AG04450 (cell line): Measurements from ENCODE around the gene SLC25A47. TPM values are rescaled to one million over a fixed set of nuclear protein-coding genes. Genes with fewer than 3 reads are reported as not detected.
"Not testable (repeated sequence)": the region's sequence is repeated elsewhere in the genome, so short reads cannot be mapped to it uniquely, and the experiment has no call there.

Experiments
- CTCF ChIA-PET: fragments of 300-600, 350-600 bp; formaldehyde crosslinking; extraction: SDS; loops from one replicate; lab custom pipeline; 2022; ENCODE audit warnings: antibody characterized with exemption, inconsistent platforms; lab: Charles Lee
- POLR2A ChIA-PET: fragments of 350-600 bp; formaldehyde crosslinking; extraction: SDS; loops from one replicate; lab custom pipeline; 2021; ENCODE audit warnings: antibody characterized with exemption, inconsistent platforms; lab: Yijun Ruan, JAX
- DNase-seq: peaks from one replicate; pipeline ENCODE4 v3.0.0-alpha.2; 2011; ENCODE audit warnings: low read depth, low spot score
- H3K27ac ChIP-seq: one replicate; pipeline ENCODE4 v1.5.1; 2012; ENCODE audit warnings: low read depth, low read length, control low read depth
- H3K27me3 ChIP-seq: one replicate; pipeline ENCODE4 v1.6.0; 2012; ENCODE audit warnings: low read length; ENCODE audit not compliant: control insufficient read depth, insufficient read depth
- H3K4me3 ChIP-seq: 2 replicates; pipeline ENCODE4 v1.5.1; 2011; ENCODE audit warnings: mild to moderate bottlenecking, low read depth, low read length, control low read depth
- H3K9me3 ChIP-seq: 2 replicates; pipeline ENCODE4 v1.5.1; 2012; ENCODE audit warnings: low read length; ENCODE audit not compliant: control insufficient read depth, insufficient read depth
- polyA plus RNA-seq: library from polyadenylated mRNA; depleted of rRNA; stranded (reverse); fragments of >200 nt; gene quantifications from 2 replicates; pipeline ENCODE4 v1.2.3, GENCODE V29; 2011
- TF ChIP-seq, protein P1 (sequence below): IDR thresholded peaks from 2 replicates; pipeline ENCODE4 v1.5.1; 2011; ENCODE audit warnings: low read depth, low read length, control low read depth, inconsistent platforms

SLC25A47 gene
- polyA plus RNA-seq, 1 experiment: not detected

DNA sequence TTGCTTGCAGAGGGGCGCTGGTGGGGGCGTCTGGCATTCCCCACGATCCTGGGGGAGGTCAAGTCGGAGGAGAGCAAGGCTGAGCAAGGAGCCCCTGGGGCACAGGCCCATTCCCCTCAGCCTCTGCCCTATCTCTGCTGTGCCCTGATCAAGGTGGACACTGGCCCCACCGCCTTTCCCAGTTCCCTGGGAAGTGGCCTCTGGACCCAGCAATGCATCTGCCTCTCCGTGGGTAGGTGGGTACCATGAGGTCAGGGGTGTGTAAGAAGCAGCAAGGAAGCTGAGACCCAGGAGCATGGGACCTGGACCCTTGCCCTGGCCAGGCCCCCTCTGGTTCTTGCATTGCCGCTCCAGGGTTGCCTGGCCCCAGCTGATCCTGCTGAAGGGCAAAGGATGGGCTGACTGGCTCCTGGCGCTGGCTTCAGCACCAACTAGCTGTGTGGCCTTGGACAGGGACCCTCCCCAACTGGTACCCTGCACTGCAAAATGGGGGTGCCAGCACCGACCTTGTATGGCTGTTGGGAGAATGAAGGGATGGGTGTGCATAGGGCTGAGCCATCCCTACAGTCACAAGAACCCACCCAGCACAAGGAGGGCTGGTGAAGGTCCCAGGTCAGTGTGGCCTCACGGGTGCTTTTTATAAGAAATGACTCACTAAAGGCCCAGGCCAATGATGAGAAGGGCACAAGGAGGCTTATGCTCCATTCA lies 36.5 kb upstream of the SLC25A47 start:
- no peak for DNase-seq
- Histone ChIP-seq H3K4me3 (no peak overlapping the region), H3K27me3 (no peaks in the 10 kb centered on the region), H3K27ac (no peak overlapping the region), H3K9me3 (no peaks in the 10 kb centered on the region; the same call in 1 of the 2 replicates)
- ChIA-PET CTCF (interaction anchor here (0.6 to 2.9 kb wide), 11 partner anchors 9 to 88 kb away, joined by 3 to 40 read pairs (median 5); a partner anchor contains a TSS), POLR2A (interaction anchor here (1.1 kb wide), 1 partner anchor 89 kb away, joined by 3 read pairs; a partner anchor contains a TSS)
- TF ChIP-seq, protein P1, sequence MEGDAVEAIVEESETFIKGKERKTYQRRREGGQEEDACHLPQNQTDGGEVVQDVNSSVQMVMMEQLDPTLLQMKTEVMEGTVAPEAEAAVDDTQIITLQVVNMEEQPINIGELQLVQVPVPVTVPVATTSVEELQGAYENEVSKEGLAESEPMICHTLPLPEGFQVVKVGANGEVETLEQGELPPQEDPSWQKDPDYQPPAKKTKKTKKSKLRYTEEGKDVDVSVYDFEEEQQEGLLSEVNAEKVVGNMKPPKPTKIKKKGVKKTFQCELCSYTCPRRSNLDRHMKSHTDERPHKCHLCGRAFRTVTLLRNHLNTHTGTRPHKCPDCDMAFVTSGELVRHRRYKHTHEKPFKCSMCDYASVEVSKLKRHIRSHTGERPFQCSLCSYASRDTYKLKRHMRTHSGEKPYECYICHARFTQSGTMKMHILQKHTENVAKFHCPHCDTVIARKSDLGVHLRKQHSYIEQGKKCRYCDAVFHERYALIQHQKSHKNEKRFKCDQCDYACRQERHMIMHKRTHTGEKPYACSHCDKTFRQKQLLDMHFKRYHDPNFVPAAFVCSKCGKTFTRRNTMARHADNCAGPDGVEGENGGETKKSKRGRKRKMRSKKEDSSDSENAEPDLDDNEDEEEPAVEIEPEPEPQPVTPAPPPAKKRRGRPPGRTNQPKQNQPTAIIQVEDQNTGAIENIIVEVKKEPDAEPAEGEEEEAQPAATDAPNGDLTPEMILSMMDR: no peak

DNA sequence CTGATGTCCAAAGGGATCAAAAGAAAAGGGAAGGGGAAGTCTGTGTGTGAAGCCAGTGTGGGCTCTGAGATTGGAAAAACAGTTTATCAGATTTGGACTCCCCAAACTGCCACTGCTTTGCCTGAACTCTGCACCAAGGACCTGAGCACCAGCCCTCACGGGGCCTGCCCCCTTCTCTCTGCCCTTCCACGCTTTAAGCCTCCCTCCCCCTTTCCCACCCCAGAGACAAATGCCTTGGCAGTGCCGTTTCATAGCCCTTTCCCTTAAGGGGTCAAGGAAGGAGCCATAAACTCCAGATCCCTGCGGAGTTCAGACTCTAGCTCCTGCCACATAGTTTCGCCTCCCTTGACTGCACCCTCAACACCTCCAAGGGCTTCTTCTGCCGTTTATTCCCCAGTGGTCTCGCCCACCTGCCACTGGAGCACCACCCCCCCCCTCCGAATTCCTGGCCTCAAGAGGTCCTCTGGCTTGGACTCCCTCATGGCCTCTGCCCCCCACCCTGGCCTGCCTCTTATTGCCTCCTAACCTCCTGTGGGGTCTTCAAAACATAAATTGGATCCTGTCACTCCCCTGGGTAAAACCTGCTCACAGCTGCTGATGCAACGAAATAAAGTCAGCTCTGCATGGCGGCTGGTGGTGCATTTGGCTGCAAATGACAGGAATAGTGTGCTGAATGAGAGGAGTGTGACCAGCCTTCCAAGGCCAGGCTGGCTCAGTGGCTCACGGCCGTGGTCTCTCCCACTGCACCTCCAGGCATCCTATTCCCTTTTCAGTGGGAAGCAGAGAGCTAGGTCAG lies 35.7 kb upstream of the SLC25A47 start:
- ChIA-PET CTCF (interaction anchor here (2.9 kb wide), 1 partner anchor 9 kb away, joined by 40 read pairs; no protein-coding TSS in a partner anchor), POLR2A (interaction anchor here (1.2 kb wide), 1 partner anchor 10 kb away, joined by 4 read pairs; no protein-coding TSS in a partner anchor)

GRCh38 chr14:100287998-100288295 lies 35.2 kb upstream of the SLC25A47 start:
- H3K4me3 ChIP-seq, H3K27ac ChIP-seq, H3K9me3 ChIP-seq, H3K27me3 ChIP-seq, CTCF ChIA-PET, DNase-seq: not testable (repeated sequence)
- POLR2A ChIA-PET: interaction anchor here (1.2 kb wide), 1 partner anchor 9 kb away, joined by 4 read pairs; no protein-coding TSS in a partner anchor

More for the DNA sequence above, 35.7 kb upstream of the SLC25A47 start:
- Histone ChIP-seq H3K9me3 (no peaks in the 10 kb centered on the region; the same call in 1 of the 2 replicates), H3K27me3 (no peaks in the 10 kb centered on the region), H3K27ac (no peak overlapping the region), H3K4me3 (no peak overlapping the region)
- TF ChIP-seq, protein P1: no peak
- DNase-seq: no peak

DNA sequence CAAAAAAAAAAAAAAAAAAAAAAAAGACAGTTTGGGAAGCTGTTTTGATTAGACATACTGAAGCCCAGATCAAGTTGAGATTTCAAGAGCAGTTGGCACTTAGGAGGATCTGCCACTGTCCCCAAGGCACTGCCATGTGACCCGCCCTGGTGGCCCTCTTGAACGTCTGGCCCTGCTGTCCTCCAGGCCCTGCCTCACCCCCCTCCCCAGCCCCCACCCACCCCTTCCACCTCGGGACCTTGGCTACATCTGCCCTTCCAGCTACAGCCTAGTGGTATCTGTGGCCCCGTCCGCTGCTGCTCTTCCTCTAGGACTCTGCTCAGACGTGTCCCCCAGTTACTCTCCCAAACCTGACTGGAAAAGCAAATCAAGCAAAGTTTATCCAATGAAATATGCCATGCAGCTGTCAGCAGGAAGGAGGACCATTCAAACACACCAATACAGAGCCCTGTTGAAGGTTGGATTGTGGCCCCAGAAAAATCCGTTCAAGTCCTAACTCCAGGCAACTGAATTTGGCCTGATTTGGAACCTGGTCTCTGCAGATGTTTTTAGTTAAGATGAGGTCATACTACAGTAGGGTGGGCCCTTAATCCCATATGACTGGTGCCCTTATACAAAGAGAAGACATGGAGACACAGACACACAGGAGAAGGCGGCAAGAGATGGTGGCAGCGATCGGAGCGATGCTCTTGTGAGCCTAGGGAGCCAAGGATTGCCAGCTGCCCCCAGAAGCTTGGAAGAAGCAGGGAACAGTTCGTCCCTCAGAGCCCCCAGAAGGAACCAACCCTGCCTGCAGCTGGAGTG lies 34.6 kb upstream of the SLC25A47 start:
- TF ChIP-seq, protein P1: no peak
- Histone ChIP-seq H3K9me3 (no peaks in the 10 kb centered on the region; the same call in 1 of the 2 replicates), H3K27ac (no peak overlapping the region), H3K4me3 (no peak overlapping the region), H3K27me3 (no peaks in the 10 kb centered on the region)
- CTCF ChIA-PET: no interaction called here
- no peak for DNase-seq
- POLR2A ChIA-PET: interaction anchor here (1.2 kb wide), 1 partner anchor 8 kb away, joined by 4 read pairs; no protein-coding TSS in a partner anchor

- ChIA-PET POLR2A (no interaction called here), CTCF (interaction anchor here (0.6 to 1.2 kb wide), 3 partner anchors 13 to 88 kb away, joined by 3 to 4 read pairs (median 4); no protein-coding TSS in a partner anchor)
- TF ChIP-seq, protein P1: no peak
- Histone ChIP-seq H3K4me3 (no peak overlapping the region), H3K9me3 (no peaks in the 10 kb centered on the region; the same call in 1 of the 2 replicates), H3K27ac (no peak overlapping the region), H3K27me3 (no peaks in the 10 kb centered on the region)
- no peak for DNase-seq
These were observed 33.1 kb upstream of the SLC25A47 start for GRCh38 chr14:100289916-100290606.
